Heart left ventricle (tissue), 16 donors: ENCODE data around the gene BCAM. TPM values are rescaled to one million over a fixed set of nuclear protein-coding genes. Genes with fewer than 3 reads are reported as not detected.

Source experiments
- ATAC-seq, 4 donors: fragments of 200-7000 bp; cut with Tn5 transposase; one replicate each; pipeline ENCODE4 v1.9.1; 2020 to 2022; ENCODE audit warnings: moderate library complexity in 4 of 4, mild to moderate bottlenecking in 3 of 4, moderate number of reproducible peaks in 1 of 4
- DNase-seq, 5 donors: peaks; one replicate each; pipeline ENCODE4 v3.0.0-alpha.2; 2020
- H3K27ac ChIP-seq, 12 donors: fragments of 200-600 bp; sonication (generic) in 4 of 12; one replicate each; pipeline versions ENCODE4 v1.5.0 to v1.8.0; 2016 to 2022; ENCODE audit warnings: mild to moderate bottlenecking in 2 of 12
- H3K27me3 ChIP-seq, 9 donors: fragments of 200-600 bp; sonication (generic) in 2 of 9; one replicate each; pipeline versions ENCODE4 v1.5.1 to v1.8.0; 2016 to 2022; ENCODE audit warnings: mild to moderate bottlenecking in 3 of 9
- H3K36me3 ChIP-seq, 9 donors: fragments of 200-600 bp; sonication (generic) in 2 of 9; one replicate each; pipeline versions ENCODE4 v1.5.0 to v1.8.0; 2018 to 2022; ENCODE audit warnings: mild to moderate bottlenecking in 2 of 9
- H3K4me1 ChIP-seq, 12 donors: fragments of 200-600 bp; sonication (generic) in 4 of 12; one replicate each; pipeline versions ENCODE4 v1.5.0 to v1.8.0; 2016 to 2022; ENCODE audit warnings: mild to moderate bottlenecking in 3 of 12
- H3K4me3 ChIP-seq, 12 donors: fragments of 200-600 bp; sonication (generic) in 4 of 12; one replicate each; pipeline versions ENCODE4 v1.5.0 to v1.8.0; 2017 to 2022; ENCODE audit warnings: mild to moderate bottlenecking in 9 of 12, moderate library complexity in 4 of 12
- H3K9me3 ChIP-seq, 12 donors: fragments of 200-600 bp; sonication (generic) in 4 of 12; one replicate each; pipeline versions ENCODE4 v1.5.0 to v1.8.0; 2016 to 2022; ENCODE audit warnings: mild to moderate bottlenecking in 1 of 12
- POLR2A ChIP-seq, 2 donors: fragments of 450-650 bp; IDR thresholded peaks; one replicate each; pipeline ENCODE4 v1.6.1; 2017; ENCODE audit warnings: antibody characterized with exemption in 2 of 2, mild to moderate bottlenecking in 2 of 2, moderate library complexity in 2 of 2
- whole genome bisulfite sequencing, 4 donors: extraction: QIAGEN DNeasy Blood & Tissue Kit in 2 of 4; methylation state at CpG; one replicate each; pipeline versions ENCODE4 v1.1.5 to v1.1.7; 2013 to 2018; 5-methylcytosine and 5-hydroxymethylcytosine counted together
- intact Hi-C, 10 donors: fragments of 100-400 bp; cut with DNase I; formaldehyde crosslinking; loops; one replicate each; pipeline versions ENCODE4 v1.11.1 to v1.14.2; 2022
- polyA plus RNA-seq, 2 donors: library from polyadenylated mRNA; stranded (reverse); fragments of 200-250 nt; gene quantifications; one replicate each; pipeline ENCODE4 v1.2.3, GENCODE V29; 2013
- total RNA-seq, 9 donors: library from RNA; depleted of rRNA in 2 of 9; stranded (reverse); fragments of >200 nt in 2 of 9; fragmentation: NEBNext Ultra II Directional in 3 of 9; extraction: Animal tissue kit (Norgen Biotek cat#: 25700) in 3 of 9; gene quantifications; one replicate each; pipeline versions ENCODE4 v1.1.0 to v1.2.4, GENCODE V29; 2016 to 2023
- TF ChIP-seq, protein P1 (sequence below), 12 donors: fragments of 200-600 bp; sonication (generic) in 4 of 12; IDR thresholded peaks; one replicate each; pipeline versions ENCODE4 v1.5.0 to v1.8.0; 2018 to 2022; ENCODE audit warnings: antibody characterized with exemption in 12 of 12, mild to moderate bottlenecking in 5 of 12
- donor health status: ischemic (EF 13 %, LVEDD 7.1; RV severe dilation, severe dysfunction).
- donor health status: healthy with polysubstance abuse.
- donor health status: DM: no; HTN: yes; CAD: no.
- donor health status: DM: no; HTN: no; CAD: no.
- donor health status: ischemic (EF 25% LVEDD 6.9; RV normal size, moderate dysfunction).
- donor health status: ischemic (EF 25% LVEDD 5.7; RV mildly dilated, moderate dysfunction).
- donor health status: healthy.
- donor health status: DM: yes; HTN: yes; CAD: no.
- donor health status: ischemic (EF 35%, LVEDD 5.7; RV mildly dilated, moderate dysfunction).
- donor health status: nonischemic (EF 11% LVEDD 7.7; RV severe dilation, severe dysfunction).
- donor health status: DM: yes; HTN: yes; CAD: no.
- donor health status: PGD.
- donor health status: ischemic (EF 29% LVEDD 5.4; RV normal size, mild dysfunction).
- donor health status: nonischemic (EF 23%, LVEDD 6.1; RV moderate dilation, normal function).

BCAM gene
- total and polyA plus RNA-seq, 11 donors: 50.9 to 160 (median 94.3) TPM

DNA sequence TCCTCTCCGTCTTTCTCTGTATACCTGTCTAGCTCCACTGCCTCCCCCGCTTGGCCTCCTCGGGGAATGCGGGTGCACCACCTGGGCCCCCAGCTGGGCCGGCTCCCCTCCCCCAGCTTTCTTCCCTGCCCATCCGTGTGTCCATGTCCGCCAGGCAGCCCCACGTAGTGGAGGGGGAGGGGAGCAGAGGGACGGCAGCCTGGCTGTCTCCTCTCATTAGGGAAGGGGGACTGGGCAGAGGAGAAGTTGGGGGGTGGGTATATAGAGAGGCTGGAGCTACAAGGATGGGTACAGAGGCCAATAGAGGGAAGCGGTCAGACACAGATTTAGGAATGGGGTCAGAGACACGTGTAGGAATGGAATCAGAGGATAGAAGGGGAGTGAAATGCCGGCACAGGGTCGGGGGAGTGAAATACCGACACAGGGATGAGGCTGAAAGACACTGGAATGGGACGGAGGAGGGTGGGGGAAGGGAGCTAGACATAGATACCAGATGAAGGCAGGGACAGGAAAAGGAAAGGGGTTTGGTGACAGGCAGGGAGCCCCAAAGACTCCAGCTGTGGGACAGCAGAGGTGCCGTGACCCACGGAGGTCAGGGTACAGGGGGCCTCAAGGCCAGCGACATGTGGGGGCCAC, 40.0 kb downstream of the BCAM start:
- Histone ChIP-seq H3K4me3 (peak overlapping the region in 10 of 12 donors; percentile 86 to 100 (median 99)), H3K27me3 (no peaks in the 10 kb centered on the region), H3K27ac (peak overlapping the region; percentile 57 to 100 (median 98)), H3K4me1 (peaks cover 15 to 72% (median 43%) of the 10 kb centered on the region in 12 donors), H3K9me3 (no peaks in the 10 kb centered on the region), H3K36me3 (peaks cover 0 to 9% (median 0%) of the 10 kb centered on the region in 9 donors)
- TF ChIP-seq, protein P1, sequence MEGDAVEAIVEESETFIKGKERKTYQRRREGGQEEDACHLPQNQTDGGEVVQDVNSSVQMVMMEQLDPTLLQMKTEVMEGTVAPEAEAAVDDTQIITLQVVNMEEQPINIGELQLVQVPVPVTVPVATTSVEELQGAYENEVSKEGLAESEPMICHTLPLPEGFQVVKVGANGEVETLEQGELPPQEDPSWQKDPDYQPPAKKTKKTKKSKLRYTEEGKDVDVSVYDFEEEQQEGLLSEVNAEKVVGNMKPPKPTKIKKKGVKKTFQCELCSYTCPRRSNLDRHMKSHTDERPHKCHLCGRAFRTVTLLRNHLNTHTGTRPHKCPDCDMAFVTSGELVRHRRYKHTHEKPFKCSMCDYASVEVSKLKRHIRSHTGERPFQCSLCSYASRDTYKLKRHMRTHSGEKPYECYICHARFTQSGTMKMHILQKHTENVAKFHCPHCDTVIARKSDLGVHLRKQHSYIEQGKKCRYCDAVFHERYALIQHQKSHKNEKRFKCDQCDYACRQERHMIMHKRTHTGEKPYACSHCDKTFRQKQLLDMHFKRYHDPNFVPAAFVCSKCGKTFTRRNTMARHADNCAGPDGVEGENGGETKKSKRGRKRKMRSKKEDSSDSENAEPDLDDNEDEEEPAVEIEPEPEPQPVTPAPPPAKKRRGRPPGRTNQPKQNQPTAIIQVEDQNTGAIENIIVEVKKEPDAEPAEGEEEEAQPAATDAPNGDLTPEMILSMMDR (IDR thresholded peaks at IDR 0.05): no peak
- no peak for TF ChIP-seq POLR2A (IDR thresholded peaks at IDR 0.05)
- ATAC-seq: no peak
- 20 to 25% (median 22%) methylated on average over 18 of the region's 18 CpGs for WGBS, 4 donors
- intact Hi-C loops: loop anchor here in 7 of 10 donors (1.0 to 10.0 kb wide), 6 partner anchors 20 to 164 kb away; partner anchors contain the start of gene TOMM40 (in 2 of the 7)
- peak in 3 of 5 donors; percentile 32 to 62 (median 46) for DNase-seq

DNA sequence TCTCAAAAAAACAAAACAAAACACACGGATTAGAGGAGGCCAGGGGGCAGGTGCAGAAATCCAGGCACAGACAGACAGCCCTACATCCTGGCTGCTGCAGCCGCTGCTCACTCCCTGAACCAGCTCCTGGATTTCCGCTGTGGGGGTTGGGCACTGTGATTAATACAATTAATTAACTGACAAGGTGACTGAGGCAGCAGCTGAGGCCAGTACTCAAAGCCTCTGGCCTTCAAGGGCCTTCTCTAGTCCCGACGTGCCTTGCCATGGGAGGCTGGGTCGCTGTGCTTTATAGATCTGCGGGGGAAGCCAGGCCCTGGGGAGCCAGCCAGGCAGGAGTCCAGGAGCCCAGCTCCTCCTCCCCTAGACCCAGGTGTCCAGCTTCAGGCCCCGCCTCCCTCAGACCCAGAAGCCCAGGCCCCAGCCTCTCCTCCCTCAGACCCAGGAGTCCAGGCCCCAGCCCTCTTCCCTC, 41.8 kb downstream of the BCAM start:
- peak overlapping the region in 1 of 12 donors; percentile 1 for H3K4me3 ChIP-seq
- DNase-seq: peak in 4 of 5 donors; percentile 36 to 52 (median 42)
- no peak for ATAC-seq
- no peaks in the 10 kb centered on the region for H3K27me3 ChIP-seq
- no peak for TF ChIP-seq POLR2A (IDR thresholded peaks at IDR 0.05)
- TF ChIP-seq, protein P1 (IDR thresholded peaks at IDR 0.05): no peak
- H3K9me3 ChIP-seq: no peaks in the 10 kb centered on the region
- H3K27ac ChIP-seq: peak overlapping the region in 10 of 12 donors; percentile 29 to 100 (median 98)
- intact Hi-C loops: no loop called here
- peaks cover 15 to 63% (median 37%) of the 10 kb centered on the region in 12 donors for H3K4me1 ChIP-seq
- peaks cover 0 to 11% (median 3%) of the 10 kb centered on the region in 9 donors for H3K36me3 ChIP-seq
- 42 to 65% (median 62%) methylated on average over 6 to 8 of the region's 8 CpGs for WGBS, 4 donors

DNA sequence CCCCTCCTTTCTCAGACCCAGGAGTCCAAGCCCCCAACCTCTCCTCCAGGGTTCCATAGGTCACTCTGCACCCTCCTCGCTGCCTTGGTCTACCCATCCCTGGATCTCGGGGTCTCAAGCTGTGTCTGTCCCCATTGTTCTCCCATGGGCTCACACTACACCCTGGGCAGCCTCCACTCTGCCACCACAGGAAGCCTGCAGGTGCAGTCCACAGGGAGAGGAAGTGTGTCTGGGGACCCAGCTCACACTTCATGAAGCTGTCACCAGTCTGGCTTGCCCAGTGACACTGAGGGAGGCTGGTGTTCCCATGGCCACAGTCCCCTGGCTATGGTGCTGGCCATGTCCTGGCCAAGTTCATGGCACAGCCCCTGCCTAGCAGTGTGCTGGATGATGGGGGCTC, 42.5 kb downstream of the BCAM start:
- Histone ChIP-seq H3K4me1 (peaks cover 15 to 70% (median 43%) of the 10 kb centered on the region in 12 donors), H3K27ac (peak overlapping the region in 1 of 12 donors; percentile 99), H3K9me3 (no peaks in the 10 kb centered on the region), H3K4me3 (no peak overlapping the region), H3K36me3 (peaks cover 0 to 11% (median 3%) of the 10 kb centered on the region in 9 donors), H3K27me3 (no peaks in the 10 kb centered on the region)
- DNase-seq (peak in 1 of 5 donors; percentile 28), ATAC-seq (no peak)
- TF ChIP-seq, protein P1 (IDR thresholded peaks at IDR 0.05): no peak
- WGBS, 4 donors: 64 to 85% (median 71%) methylated on average over 2 of the region's 2 CpGs
- intact Hi-C loops: no loop called here

DNA sequence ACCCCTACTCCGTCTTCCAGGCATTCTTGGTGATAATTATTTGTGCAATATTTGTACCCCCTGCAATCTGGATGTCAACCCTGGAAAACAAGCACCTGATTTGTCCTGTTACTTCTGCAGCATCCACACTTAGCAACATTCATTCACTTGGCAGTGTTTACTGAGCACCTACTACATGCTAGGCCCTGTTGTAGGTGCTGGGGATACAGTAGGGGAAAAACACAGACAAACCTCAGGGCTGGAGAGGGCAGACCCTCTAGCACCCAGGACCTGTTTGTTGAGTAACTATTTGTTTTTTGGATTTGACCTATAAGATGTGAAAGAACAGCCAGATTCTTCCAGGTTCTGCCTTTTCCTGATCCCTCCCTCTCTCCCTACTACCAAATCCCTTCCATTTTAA, 46.7 kb downstream of the BCAM start:
- H3K36me3 ChIP-seq: peaks cover 0 to 21% (median 10%) of the 10 kb centered on the region in 9 donors
- WGBS, 4 donors: 94 to 97% (median 95%) methylated on average over 1 of the region's 1 CpG
- H3K9me3 ChIP-seq: no peaks in the 10 kb centered on the region
- intact Hi-C loops: no loop called here
- no peak for DNase-seq
- peaks cover 0 to 47% (median 28%) of the 10 kb centered on the region in 12 donors for H3K4me1 ChIP-seq
- TF ChIP-seq POLR2A (IDR thresholded peaks at IDR 0.05): no peak
- TF ChIP-seq, protein P1 (IDR thresholded peaks at IDR 0.05): no peak
- H3K27me3 ChIP-seq: no peaks in the 10 kb centered on the region
- no peak for ATAC-seq
- no peak overlapping the region for H3K4me3 ChIP-seq
- H3K27ac ChIP-seq: peak overlapping the region in 10 of 12 donors; percentile 38 to 82 (median 58)
